GM23338 (cell line): ENCODE measurements around the gene SLC6A1. TPM values are rescaled to one million over a fixed set of nuclear protein-coding genes. Genes with fewer than 3 reads are reported as not detected.
A peak's percentile ranks its signal among the peaks of the same experiment; 100 is the strongest.

Experiments
- ATAC-seq: fragments of 200-7000 bp; cut with Tn5 transposase; 3 replicates; pipeline ENCODE4 v1.9.1; 2020
- DNase-seq: peaks from one replicate; pipeline ENCODE4 v3.0.0-alpha.2; 2015; ENCODE audit warnings: low spot score
- H2AFZ ChIP-seq: fragments of 200-600 bp; sonication (generic); 2 replicates; pipeline ENCODE4 v1.8.0; 2016; ENCODE audit warnings: antibody characterized with exemption, mild to moderate bottlenecking, moderate library complexity
- H3F3A ChIP-seq: fragments of 200-600 bp; sonication (generic); replicated peaks from 2 replicates; pipeline ENCODE4 v1.8.0; 2017; ENCODE audit warnings: antibody characterized with exemption, mixed run types, low read depth
- H3K27ac ChIP-seq: fragments of 200-600 bp; sonication (generic); 2 replicates; pipeline ENCODE4 v1.6.1; 2016; ENCODE audit warnings: low read depth
- H3K27me3 ChIP-seq: fragments of 200-600 bp; sonication (generic); 2 replicates; pipeline ENCODE4 v1.8.0; 2016; ENCODE audit warnings: mild to moderate bottlenecking, mixed run types, moderate library complexity; ENCODE audit not compliant: insufficient read depth
- H3K36me3 ChIP-seq: fragments of 200-600 bp; sonication (generic); 2 replicates; pipeline ENCODE4 v1.8.0; 2016; ENCODE audit warnings: mild to moderate bottlenecking; ENCODE audit not compliant: insufficient read depth
- H3K4me1 ChIP-seq: fragments of 200-600 bp; sonication (generic); 2 replicates; pipeline ENCODE4 v1.8.0; 2016; ENCODE audit warnings: mild to moderate bottlenecking, moderate library complexity; ENCODE audit not compliant: insufficient read depth
- H3K4me2 ChIP-seq: fragments of 200-600 bp; sonication (generic); 2 replicates; pipeline ENCODE4 v1.7.1; 2017; ENCODE audit warnings: mixed run types
- H3K4me3 ChIP-seq: fragments of 200-600 bp; sonication (generic); 2 replicates; pipeline ENCODE4 v1.6.1; 2016; ENCODE audit warnings: mixed run types
- H3K79me2 ChIP-seq: fragments of 200-600 bp; sonication (generic); replicated peaks from 2 replicates; pipeline ENCODE4 v1.8.0; 2017; ENCODE audit warnings: mild to moderate bottlenecking; ENCODE audit not compliant: insufficient read depth
- H3K9me2 ChIP-seq: fragments of 200-600 bp; sonication (generic); 2 replicates; pipeline ENCODE4 v1.8.0; 2017; ENCODE audit not compliant: insufficient read depth
- H4K20me1 ChIP-seq: fragments of 200-600 bp; sonication (generic); replicated peaks from 2 replicates; pipeline ENCODE4 v1.8.0; 2017; ENCODE audit warnings: mild to moderate bottlenecking; ENCODE audit not compliant: insufficient read depth
- H3K27ac Mint-ChIP-seq: 2 replicates; pipeline ENCODE4 v1.8.0; 2020; ENCODE audit warnings: inconsistent platforms, mild to moderate bottlenecking, moderate library complexity, mixed read lengths
- H3K27me3 Mint-ChIP-seq: 3 replicates; pipeline ENCODE4 v1.8.0; 2022; ENCODE audit warnings: low read depth, mild to moderate bottlenecking, moderate library complexity, mixed read lengths, inconsistent platforms; ENCODE audit not compliant: insufficient read depth, poor library complexity
- H3K36me3 Mint-ChIP-seq: 3 replicates; pipeline ENCODE4 v1.8.0; 2021; ENCODE audit warnings: low read depth, mild to moderate bottlenecking, inconsistent platforms, moderate library complexity, mixed read lengths
- H3K4me1 Mint-ChIP-seq: 3 replicates; pipeline ENCODE4 v1.8.0; 2020; ENCODE audit warnings: mild to moderate bottlenecking, inconsistent platforms, mixed read lengths
- H3K4me3 Mint-ChIP-seq: 3 replicates; pipeline ENCODE4 v1.8.0; 2021; ENCODE audit warnings: moderate library complexity, mild to moderate bottlenecking, inconsistent platforms, mixed read lengths
- H3K9me3 Mint-ChIP-seq: 3 replicates; pipeline ENCODE4 v1.8.0; 2020; ENCODE audit warnings: moderate library complexity, mild to moderate bottlenecking, inconsistent platforms, mixed read lengths
- CTCF ChIP-seq, 2 experiments: fragments of 200-600 bp in 1 of 2; sonication (generic) in 1 of 2; conservative IDR thresholded peaks; 2 replicates each; pipeline versions ENCODE4 v1.5.1 to v1.6.1; 2016 to 2017; ENCODE audit warnings: antibody characterized with exemption in 2 of 2, low read depth in 2 of 2, mild to moderate bottlenecking in 2 of 2, moderate library complexity in 1 of 2
- polyA plus RNA-seq: library from polyadenylated mRNA; unstranded; fragments of >200 nt; fragmentation: Nextera tagmentation; extraction: Ambion mirVana; gene quantifications from 2 replicates; pipeline ENCODE4 v1.2.1, GENCODE V29; 2016
- total RNA-seq: library from RNA; depleted of rRNA; stranded (reverse); fragments of >200 nt; shearing (Covaris generic); gene quantifications from 2 replicates; pipeline ENCODE4 v1.2.3, GENCODE V29; 2014
- TF ChIP-seq, protein P1 (sequence below): fragments of 250-450 bp; sonication (Bioruptor Pico); IDR thresholded peaks from 2 replicates; pipeline ENCODE4 v1.5.0; 2020; ENCODE audit warnings: mild to moderate bottlenecking, moderate library complexity

SLC6A1 gene
- total and polyA plus RNA-seq, 2 experiments from 2014 or later: 0.16 to 0.28 TPM

GRCh38 chr3:11006986-11007933, 14.7 kb downstream of the SLC6A1 start:
- Mint-ChIP-seq H3K27ac (no peak overlapping the region), H3K4me3 (no peak overlapping the region), H3K9me3 (no peaks in the 10 kb centered on the region), H3K36me3 (no peaks in the 10 kb centered on the region), H3K4me1 (peaks cover 13% of the 10 kb centered on the region), H3K27me3 (peaks cover 8% of the 10 kb centered on the region)
- Histone ChIP-seq H3K27ac (no peak overlapping the region), H3K79me2 (no peaks in the 10 kb centered on the region), H3K4me3 (no peak overlapping the region), H2AFZ (no peak overlapping the region; the same call in 1 of the 2 replicates), H3F3A (no peaks in the 10 kb centered on the region), H3K36me3 (no peaks in the 10 kb centered on the region), H3K4me2 (no peak overlapping the region), H3K9me2 (no peaks in the 10 kb centered on the region), H3K27me3 (no peaks in the 10 kb centered on the region), H3K4me1 (peaks cover 10% of the 10 kb centered on the region; the same call in 1 of the 2 replicates), H4K20me1 (no peaks in the 10 kb centered on the region)
- ATAC-seq: peak; percentile 94
- TF ChIP-seq, protein P1, sequence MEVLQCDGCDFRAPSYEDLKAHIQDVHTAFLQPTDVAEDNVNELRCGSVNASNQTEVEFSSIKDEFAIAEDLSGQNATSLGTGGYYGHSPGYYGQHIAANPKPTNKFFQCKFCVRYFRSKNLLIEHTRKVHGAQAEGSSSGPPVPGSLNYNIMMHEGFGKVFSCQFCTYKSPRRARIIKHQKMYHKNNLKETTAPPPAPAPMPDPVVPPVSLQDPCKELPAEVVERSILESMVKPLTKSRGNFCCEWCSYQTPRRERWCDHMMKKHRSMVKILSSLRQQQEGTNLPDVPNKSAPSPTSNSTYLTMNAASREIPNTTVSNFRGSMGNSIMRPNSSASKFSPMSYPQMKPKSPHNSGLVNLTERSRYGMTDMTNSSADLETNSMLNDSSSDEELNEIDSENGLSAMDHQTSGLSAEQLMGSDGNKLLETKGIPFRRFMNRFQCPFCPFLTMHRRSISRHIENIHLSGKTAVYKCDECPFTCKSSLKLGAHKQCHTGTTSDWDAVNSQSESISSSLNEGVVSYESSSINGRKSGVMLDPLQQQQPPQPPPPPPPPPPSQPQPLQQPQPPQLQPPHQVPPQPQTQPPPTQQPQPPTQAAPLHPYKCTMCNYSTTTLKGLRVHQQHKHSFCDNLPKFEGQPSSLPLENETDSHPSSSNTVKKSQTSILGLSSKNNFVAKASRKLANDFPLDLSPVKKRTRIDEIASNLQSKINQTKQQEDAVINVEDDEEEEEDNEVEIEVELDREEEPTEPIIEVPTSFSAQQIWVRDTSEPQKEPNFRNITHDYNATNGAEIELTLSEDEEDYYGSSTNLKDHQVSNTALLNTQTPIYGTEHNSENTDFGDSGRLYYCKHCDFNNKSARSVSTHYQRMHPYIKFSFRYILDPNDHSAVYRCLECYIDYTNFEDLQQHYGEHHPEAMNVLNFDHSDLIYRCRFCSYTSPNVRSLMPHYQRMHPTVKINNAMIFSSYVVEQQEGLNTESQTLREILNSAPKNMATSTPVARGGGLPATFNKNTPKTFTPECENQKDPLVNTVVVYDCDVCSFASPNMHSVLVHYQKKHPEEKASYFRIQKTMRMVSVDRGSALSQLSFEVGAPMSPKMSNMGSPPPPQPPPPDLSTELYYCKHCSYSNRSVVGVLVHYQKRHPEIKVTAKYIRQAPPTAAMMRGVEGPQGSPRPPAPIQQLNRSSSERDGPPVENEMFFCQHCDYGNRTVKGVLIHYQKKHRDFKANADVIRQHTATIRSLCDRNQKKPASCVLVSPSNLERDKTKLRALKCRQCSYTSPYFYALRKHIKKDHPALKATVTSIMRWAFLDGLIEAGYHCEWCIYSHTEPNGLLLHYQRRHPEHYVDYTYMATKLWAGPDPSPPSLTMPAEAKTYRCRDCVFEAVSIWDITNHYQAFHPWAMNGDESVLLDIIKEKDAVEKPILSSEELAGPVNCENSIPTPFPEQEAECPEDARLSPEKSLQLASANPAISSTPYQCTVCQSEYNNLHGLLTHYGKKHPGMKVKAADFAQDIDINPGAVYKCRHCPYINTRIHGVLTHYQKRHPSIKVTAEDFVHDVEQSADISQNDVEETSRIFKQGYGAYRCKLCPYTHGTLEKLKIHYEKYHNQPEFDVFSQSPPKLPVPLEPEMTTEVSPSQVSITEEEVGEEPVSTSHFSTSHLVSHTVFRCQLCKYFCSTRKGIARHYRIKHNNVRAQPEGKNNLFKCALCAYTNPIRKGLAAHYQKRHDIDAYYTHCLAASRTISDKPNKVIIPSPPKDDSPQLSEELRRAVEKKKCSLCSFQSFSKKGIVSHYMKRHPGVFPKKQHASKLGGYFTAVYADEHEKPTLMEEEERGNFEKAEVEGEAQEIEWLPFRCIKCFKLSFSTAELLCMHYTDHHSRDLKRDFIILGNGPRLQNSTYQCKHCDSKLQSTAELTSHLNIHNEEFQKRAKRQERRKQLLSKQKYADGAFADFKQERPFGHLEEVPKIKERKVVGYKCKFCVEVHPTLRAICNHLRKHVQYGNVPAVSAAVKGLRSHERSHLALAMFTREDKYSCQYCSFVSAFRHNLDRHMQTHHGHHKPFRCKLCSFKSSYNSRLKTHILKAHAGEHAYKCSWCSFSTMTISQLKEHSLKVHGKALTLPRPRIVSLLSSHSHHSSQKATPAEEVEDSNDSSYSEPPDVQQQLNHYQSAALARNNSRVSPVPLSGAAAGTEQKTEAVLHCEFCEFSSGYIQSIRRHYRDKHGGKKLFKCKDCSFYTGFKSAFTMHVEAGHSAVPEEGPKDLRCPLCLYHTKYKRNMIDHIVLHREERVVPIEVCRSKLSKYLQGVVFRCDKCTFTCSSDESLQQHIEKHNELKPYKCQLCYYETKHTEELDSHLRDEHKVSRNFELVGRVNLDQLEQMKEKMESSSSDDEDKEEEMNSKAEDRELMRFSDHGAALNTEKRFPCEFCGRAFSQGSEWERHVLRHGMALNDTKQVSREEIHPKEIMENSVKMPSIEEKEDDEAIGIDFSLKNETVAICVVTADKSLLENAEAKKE: no peak
- peak; percentile 49 to 59 for TF ChIP-seq CTCF (conservative IDR thresholded peaks at IDR 0.05; ENCODE audit: low read depth in 2 of 2)
- DNase-seq: peak; percentile 80
